Transverse colon (tissue), 4 donors: ENCODE measurements around the gene KCNJ9. TPM values are rescaled to one million over a fixed set of nuclear protein-coding genes. Genes with fewer than 3 reads are reported as not detected.

Experiments used
- DNase-seq: peaks from one replicate; pipeline ENCODE4 v3.0.0-alpha.2; 2019
- H3K27ac ChIP-seq, 4 donors: fragments of 200-600 bp; sonication (generic); 2 replicates each; pipeline ENCODE4 v1.5.1; 2016 to 2018; ENCODE audit warnings: inconsistent platforms in 4 of 4
- H3K27me3 ChIP-seq: fragments of 200-600 bp; sonication (generic); 2 replicates; pipeline ENCODE4 v1.5.1; 2017; ENCODE audit warnings: inconsistent platforms
- H3K36me3 ChIP-seq, 4 donors: fragments of 200-600 bp; sonication (generic); 2 replicates each; pipeline ENCODE4 v1.5.1; 2017 to 2019; ENCODE audit warnings: inconsistent platforms in 4 of 4
- H3K4me1 ChIP-seq, 4 donors: fragments of 200-600 bp; sonication (generic); 2 replicates each; pipeline ENCODE4 v1.5.1; 2017 to 2020; ENCODE audit warnings: inconsistent platforms in 4 of 4
- H3K4me3 ChIP-seq, 4 donors: fragments of 200-600 bp; sonication (generic); 1 replicate in 1 of 4; 2 replicates in 3 of 4; pipeline versions ENCODE4 v1.5.1 to v1.6.1; 2017 to 2019; ENCODE audit warnings: inconsistent platforms in 4 of 4
- H3K9me3 ChIP-seq, 2 donors: fragments of 200-600 bp; sonication (generic); 2 replicates each; pipeline ENCODE4 v1.5.1; 2017 to 2019; ENCODE audit warnings: inconsistent platforms in 2 of 2
- CTCF ChIP-seq, 5 experiments: fragments of 200-600 bp in 3 of 5; fragments of 450-650 bp in 2 of 5; sonication (generic) in 3 of 5; IDR thresholded peaks; 1 replicate in 2 of 5; 2 replicates in 3 of 5; pipeline ENCODE4 v1.5.1; 2016 to 2017; ENCODE audit warnings: antibody characterized with exemption in 5 of 5, inconsistent platforms in 3 of 5, mild to moderate bottlenecking in 2 of 5, moderate library complexity in 1 of 5
- EP300 ChIP-seq: sonication (generic); formaldehyde crosslinking; IDR thresholded peaks from one replicate; pipeline ENCODE4 v1.6.1; 2017; ENCODE audit warnings: antibody characterized with exemption, low read depth
- POLR2A ChIP-seq: fragments of 450-650 bp; IDR thresholded peaks from one replicate; pipeline ENCODE4 v1.6.1; 2016; ENCODE audit warnings: antibody characterized with exemption, mild to moderate bottlenecking, moderate library complexity
- POLR2AphosphoS5 ChIP-seq, 3 donors: sonication (generic); formaldehyde crosslinking; IDR thresholded peaks; one replicate each; pipeline ENCODE4 v1.6.1; 2016; ENCODE audit warnings: antibody characterized with exemption in 3 of 3
- WGBS, 2 donors: methylation state at CpG; one replicate each; pipeline ENCODE4 v1.1.5; 2018; ENCODE audit warnings: low coverage in 1 of 2; 5-methylcytosine and 5-hydroxymethylcytosine counted together
- in situ Hi-C, 4 donors: fragments of 200-750 bp; cut with MboI; loops; one replicate each; pipeline versions ENCODE4 v1.15.0 to v1.15.1; 2017; ENCODE audit warnings: low sequenced_read_pairs in 3 of 4, low pct_ligation_motif_present in 1 of 4, low pct_unique_long_range_greater_than_20kb in 1 of 4
- intact Hi-C: fragments of 100-400 bp; cut with DNase I; formaldehyde crosslinking; loops from one replicate; pipeline ENCODE4 v1.15.1; 2023; ENCODE audit warnings: low total_unique reads
- total RNA-seq, 4 donors: library from RNA; depleted of rRNA; stranded (reverse); fragments of >200 nt; gene quantifications; one replicate each; pipeline ENCODE4 v1.1.0, GENCODE V29; 2016

KCNJ9 gene
- total RNA-seq, 4 donors from 2014 or later, result 0.27 TPM; not detected in 3

DNA sequence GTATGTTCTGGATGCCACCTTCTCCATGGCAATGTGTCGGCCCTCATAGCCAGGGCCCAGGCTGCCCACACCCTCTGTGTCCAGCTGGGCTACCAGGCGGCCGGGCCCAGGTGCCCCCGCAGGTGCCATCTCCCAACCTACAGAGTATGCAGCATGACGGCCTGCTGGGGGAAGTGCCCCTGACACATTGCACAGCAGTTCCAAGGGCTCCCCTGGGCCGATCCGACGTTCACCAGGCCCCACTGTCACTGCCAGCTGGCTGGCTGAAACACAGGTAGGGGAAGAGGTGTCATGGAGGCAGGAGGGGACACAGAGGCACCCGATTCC is 11.7 kb downstream of the KCNJ9 start:
- no peak overlapping the region for H3K4me3 ChIP-seq
- H3K4me1 ChIP-seq, result peaks cover 26 to 46% (median 38%) of the 10 kb centered on the region in 4 donors
- peaks cover 0 to 4% (median 0%) of the 10 kb centered on the region in 4 donors for H3K36me3 ChIP-seq
- peak overlapping the region in 1 of 4 donors; percentile 77 for H3K27ac ChIP-seq
- no peaks in the 10 kb centered on the region for H3K9me3 ChIP-seq
- no peaks in the 10 kb centered on the region for H3K27me3 ChIP-seq
- intact Hi-C loops, result no loop called here
- 89% methylated on average over 9 of the region's 9 CpGs; no CpG with 5 or more reads in 1 of the 2 donors for WGBS, 2 donors
- in situ Hi-C loops, result no loop called here
- TF ChIP-seq POLR2AphosphoS5 (IDR thresholded peaks at IDR 0.05), result no peak
- no peak for TF ChIP-seq POLR2A
- TF ChIP-seq EP300, result no peak
- no peak for TF ChIP-seq CTCF (IDR thresholded peaks at IDR 0.05)
- DNase-seq, result no peak

- in situ Hi-C loops (no loop called here), intact Hi-C loops (no loop called here)
- Histone ChIP-seq H3K27me3 (no peaks in the 10 kb centered on the region), H3K4me1 (peaks cover 26 to 46% (median 38%) of the 10 kb centered on the region in 4 donors), H3K27ac (peak overlapping the region; percentile 14 to 77 (median 66)), H3K36me3 (peaks cover 0 to 4% (median 0%) of the 10 kb centered on the region in 4 donors), H3K4me3 (no peak overlapping the region), H3K9me3 (no peaks in the 10 kb centered on the region)
- TF ChIP-seq EP300 (no peak), CTCF (IDR thresholded peaks at IDR 0.05) (no peak), POLR2A (no peak), POLR2AphosphoS5 (IDR thresholded peaks at IDR 0.05) (no peak)
- whole genome bisulfite sequencing, 2 donors, result 63% methylated on average over 21 of the region's 21 CpGs; no CpG with 5 or more reads in 1 of the 2 donors
- DNase-seq, result peak; percentile 43
These were observed 12.4 kb downstream of the KCNJ9 start for GRCh38 chr1:160093624-160094290.

GRCh38 chr1:160094291-160094625 is 12.9 kb downstream of the KCNJ9 start:
- H3K27ac ChIP-seq, result peak overlapping the region; percentile 14 to 77 (median 66)
- WGBS, 2 donors, result 68% methylated on average over 4 of the region's 4 CpGs; no CpG with 5 or more reads in 1 of the 2 donors
- H3K9me3 ChIP-seq, result no peaks in the 10 kb centered on the region
- peaks cover 0 to 4% (median 0%) of the 10 kb centered on the region in 4 donors for H3K36me3 ChIP-seq
- H3K4me3 ChIP-seq, result no peak overlapping the region
- intact Hi-C loops, result no loop called here
- H3K4me1 ChIP-seq, result peaks cover 29 to 49% (median 39%) of the 10 kb centered on the region in 4 donors
- TF ChIP-seq EP300, result no peak
- no peaks in the 10 kb centered on the region for H3K27me3 ChIP-seq
- in situ Hi-C loops, result no loop called here
- DNase-seq, result no peak

DNA sequence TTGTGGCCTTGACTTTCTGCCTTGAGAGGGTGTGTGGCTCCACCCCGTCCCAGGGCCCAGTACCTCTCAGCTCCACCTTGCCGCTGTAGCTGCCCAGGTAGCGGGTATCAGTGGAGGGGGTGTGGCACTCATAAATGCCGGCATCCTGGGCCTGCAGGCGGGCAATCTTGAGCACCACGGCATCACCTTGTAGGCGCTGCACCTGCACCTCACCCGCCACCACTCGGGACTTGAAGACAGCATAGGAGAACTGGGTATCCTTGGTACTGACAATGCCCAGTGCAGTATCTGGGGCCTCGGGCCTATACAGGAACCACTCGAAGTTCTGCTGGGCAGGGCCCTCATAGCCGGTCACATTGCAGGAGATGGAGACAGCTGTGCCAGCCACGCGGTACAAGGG is 13.5 kb downstream of the KCNJ9 start:
- DNase-seq, result no peak
- peak overlapping the region; percentile 14 to 77 (median 66) for H3K27ac ChIP-seq
- H3K36me3 ChIP-seq, result peaks cover 0 to 4% (median 0%) of the 10 kb centered on the region in 4 donors
- H3K4me1 ChIP-seq, result peaks cover 30 to 52% (median 42%) of the 10 kb centered on the region in 4 donors
- no peak for TF ChIP-seq EP300
- TF ChIP-seq POLR2A, result no peak
- TF ChIP-seq CTCF (IDR thresholded peaks at IDR 0.05), result no peak
- no peak for TF ChIP-seq POLR2AphosphoS5 (IDR thresholded peaks at IDR 0.05)
- no peaks in the 10 kb centered on the region for H3K9me3 ChIP-seq
- intact Hi-C loops (no loop called here), in situ Hi-C loops (no loop called here)
- H3K4me3 ChIP-seq, result no peak overlapping the region
- no peaks in the 10 kb centered on the region for H3K27me3 ChIP-seq
- WGBS, 2 donors, result 73 to 75% methylated on average over 4 to 14 of the region's 14 CpGs
